ENCODE data around the gene SOCS1.

- TF ChIP-seq POLR2A (IDR thresholded peaks at IDR 0.05; ENCODE audit: low read length) (no peak), PBX3 (IDR thresholded peaks at IDR 0.05) (no peak), REST (IDR thresholded peaks at IDR 0.05) (no peak), CTCF (IDR thresholded peaks at IDR 0.05) (no peak), ELK1 (IDR thresholded peaks at IDR 0.05; ENCODE audit: low read depth, low read length) (no peak), ATOH8 (CRISPR knock-in tag; IDR thresholded peaks at IDR 0.05; ENCODE audit: low read depth) (no peak), JUN (IDR thresholded peaks at IDR 0.05) (no peak), EP300 (IDR thresholded peaks at IDR 0.05) (no peak)
These were observed 38.1 kb downstream of the SOCS1 start for GRCh38 chr16:11217651-11218603.
